Measurements from ENCODE around the gene LRRFIP1.

Gene LRRFIP1

DNA sequence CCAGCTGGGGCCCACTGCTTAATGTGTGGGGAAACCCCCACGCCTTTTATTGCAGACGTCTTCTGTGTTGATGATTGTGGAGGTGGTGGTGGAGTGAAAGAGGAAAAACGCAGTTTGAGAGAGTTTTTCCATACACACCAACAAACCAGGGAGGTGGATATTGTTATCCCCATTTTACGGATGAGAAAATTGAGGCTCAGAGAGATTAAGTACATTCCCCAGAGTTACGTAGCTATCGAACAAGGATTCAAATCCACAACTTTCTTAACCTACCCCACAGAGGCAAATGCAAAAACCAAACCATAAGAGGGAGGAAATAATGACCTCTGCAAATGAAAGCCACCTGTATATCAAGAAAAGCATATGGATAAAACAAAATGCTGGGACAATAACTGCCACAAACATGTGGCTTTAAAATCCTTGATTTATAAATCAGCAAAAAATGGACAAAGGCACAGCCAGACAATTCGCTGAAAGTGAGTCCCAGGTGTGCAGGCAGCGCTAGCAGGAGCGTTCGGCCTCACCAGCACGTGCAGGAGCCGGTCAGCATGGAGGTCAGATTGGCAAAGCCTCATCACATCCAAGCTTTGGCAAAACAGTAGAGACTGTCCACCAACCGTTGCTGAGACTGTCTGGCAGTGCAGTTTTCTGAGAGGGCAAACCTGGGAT lies 24.2 kb upstream of the LRRFIP1 start:
- TF ChIP-seq, protein P1, sequence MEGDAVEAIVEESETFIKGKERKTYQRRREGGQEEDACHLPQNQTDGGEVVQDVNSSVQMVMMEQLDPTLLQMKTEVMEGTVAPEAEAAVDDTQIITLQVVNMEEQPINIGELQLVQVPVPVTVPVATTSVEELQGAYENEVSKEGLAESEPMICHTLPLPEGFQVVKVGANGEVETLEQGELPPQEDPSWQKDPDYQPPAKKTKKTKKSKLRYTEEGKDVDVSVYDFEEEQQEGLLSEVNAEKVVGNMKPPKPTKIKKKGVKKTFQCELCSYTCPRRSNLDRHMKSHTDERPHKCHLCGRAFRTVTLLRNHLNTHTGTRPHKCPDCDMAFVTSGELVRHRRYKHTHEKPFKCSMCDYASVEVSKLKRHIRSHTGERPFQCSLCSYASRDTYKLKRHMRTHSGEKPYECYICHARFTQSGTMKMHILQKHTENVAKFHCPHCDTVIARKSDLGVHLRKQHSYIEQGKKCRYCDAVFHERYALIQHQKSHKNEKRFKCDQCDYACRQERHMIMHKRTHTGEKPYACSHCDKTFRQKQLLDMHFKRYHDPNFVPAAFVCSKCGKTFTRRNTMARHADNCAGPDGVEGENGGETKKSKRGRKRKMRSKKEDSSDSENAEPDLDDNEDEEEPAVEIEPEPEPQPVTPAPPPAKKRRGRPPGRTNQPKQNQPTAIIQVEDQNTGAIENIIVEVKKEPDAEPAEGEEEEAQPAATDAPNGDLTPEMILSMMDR (IDR thresholded peaks at IDR 0.05; ENCODE audit: low read depth, low read length, poor library complexity, severe bottlenecking), result no peak
- no peak for TF ChIP-seq EZH2phosphoT487 (IDR thresholded peaks at IDR 0.05; ENCODE audit: borderline replicate concordance, low read length)
- H3K4me1 ChIP-seq (ENCODE audit: control insufficient read depth, low read length), result peaks cover 10% of the 10 kb centered on the region
- peak overlapping the region; percentile 53 for H3K4me2 ChIP-seq (ENCODE audit: low read length)

DNA sequence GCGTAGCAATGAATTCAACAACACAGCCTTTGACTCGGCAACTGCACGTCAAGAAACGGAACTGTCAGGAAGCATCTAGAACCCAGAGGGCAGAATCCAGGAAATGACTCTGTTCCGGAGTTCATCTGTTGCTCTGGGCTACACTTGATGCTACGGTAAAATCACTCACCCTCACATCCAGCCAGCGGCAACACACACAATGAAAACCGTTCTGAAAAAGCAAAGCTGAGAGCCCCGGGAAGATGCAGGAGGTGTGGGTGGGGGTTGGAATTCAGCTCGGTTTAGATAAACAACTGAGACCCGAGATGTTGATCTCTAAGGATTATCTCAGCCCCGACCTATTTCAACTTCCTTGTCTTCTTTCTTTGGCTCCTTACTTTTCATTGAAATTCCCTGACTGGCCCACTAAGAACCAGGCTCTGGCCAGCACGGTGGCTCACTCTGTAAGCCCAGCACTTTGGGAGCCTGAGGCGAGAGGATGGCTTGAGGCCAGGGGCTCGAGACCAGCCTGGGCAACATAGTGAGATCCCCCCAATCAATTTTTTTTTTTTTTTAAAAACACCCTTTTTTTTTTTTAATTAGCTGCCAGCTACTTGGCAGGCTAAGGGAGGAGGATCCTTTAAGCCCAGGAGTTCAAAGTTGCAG lies 23.5 kb upstream of the LRRFIP1 start:
- peak overlapping the region; percentile 22 for H3K4me3 ChIP-seq (ENCODE audit: low read length)
- H4K20me1 ChIP-seq (ENCODE audit: control insufficient read depth, insufficient read depth, low read depth, low read length), result no peaks in the 10 kb centered on the region

More for the DNA sequence above, 24.2 kb upstream of the LRRFIP1 start:
- H4K20me1 ChIP-seq (ENCODE audit: control insufficient read depth, insufficient read depth, low read depth, low read length), result no peaks in the 10 kb centered on the region
- H3K27ac ChIP-seq (ENCODE audit: low read depth, low read length), result no peak overlapping the region
- no peaks in the 10 kb centered on the region for H3K9me2 ChIP-seq (replicated peaks; ENCODE audit: control insufficient read depth, low read length)
- H3K36me3 ChIP-seq (ENCODE audit: control insufficient read depth, low read length), result no peaks in the 10 kb centered on the region
- H3K27me3 ChIP-seq (ENCODE audit: control insufficient read depth, low read length), result peaks cover 2% of the 10 kb centered on the region
- H3K4me3 ChIP-seq (ENCODE audit: low read length), result peak overlapping the region; percentile 22
- no peaks in the 10 kb centered on the region for H3K79me2 ChIP-seq (ENCODE audit: control insufficient read depth, low read length)
- H3F3A ChIP-seq (ENCODE audit: control insufficient read depth, insufficient read depth), result no peaks in the 10 kb centered on the region
- no peaks in the 10 kb centered on the region for H3K9me3 ChIP-seq (ENCODE audit: control insufficient read depth, insufficient read depth, low read length)

DNA sequence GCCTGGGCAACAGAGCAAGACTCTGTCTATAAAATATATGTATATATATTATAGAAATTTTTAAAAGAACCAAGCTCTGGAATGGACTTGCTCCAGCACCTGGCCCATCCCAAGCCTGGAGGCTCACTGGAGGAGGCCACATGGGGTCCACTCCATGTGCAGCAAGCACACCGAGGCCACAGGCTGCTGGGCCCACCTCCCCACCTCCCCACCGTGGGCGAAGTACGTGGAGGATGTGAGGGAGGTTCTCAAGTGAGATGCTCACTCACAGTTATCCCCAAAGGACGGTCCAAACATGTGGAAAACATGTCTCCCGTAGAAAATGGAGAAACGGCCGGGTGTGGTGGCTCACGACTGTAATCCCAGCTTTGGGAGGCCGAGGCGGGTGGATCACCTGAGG lies 23.0 kb upstream of the LRRFIP1 start:
- Histone ChIP-seq H3K9me2 (replicated peaks; ENCODE audit: control insufficient read depth, low read length) (no peaks in the 10 kb centered on the region), H3K36me3 (ENCODE audit: control insufficient read depth, low read length) (no peaks in the 10 kb centered on the region), H3K4me1 (ENCODE audit: control insufficient read depth, low read length) (peaks cover 10% of the 10 kb centered on the region), H3F3A (ENCODE audit: control insufficient read depth, insufficient read depth) (no peaks in the 10 kb centered on the region), H3K4me2 (ENCODE audit: low read length) (no peak overlapping the region), H3K27ac (ENCODE audit: low read depth, low read length) (no peak overlapping the region), H4K20me1 (ENCODE audit: control insufficient read depth, insufficient read depth, low read depth, low read length) (no peaks in the 10 kb centered on the region), H3K79me2 (ENCODE audit: control insufficient read depth, low read length) (no peaks in the 10 kb centered on the region), H3K4me3 (ENCODE audit: low read length) (no peak overlapping the region), H3K9me3 (ENCODE audit: control insufficient read depth, insufficient read depth, low read length) (no peaks in the 10 kb centered on the region), H3K27me3 (ENCODE audit: control insufficient read depth, low read length) (peaks cover 2% of the 10 kb centered on the region)
- TF ChIP-seq, protein P1 (IDR thresholded peaks at IDR 0.05; ENCODE audit: low read depth, low read length, poor library complexity, severe bottlenecking), result no peak
- no peak for TF ChIP-seq EZH2phosphoT487 (IDR thresholded peaks at IDR 0.05; ENCODE audit: borderline replicate concordance, low read length)

More for the DNA sequence above, 23.5 kb upstream of the LRRFIP1 start:
- H3K4me2 ChIP-seq (ENCODE audit: low read length), result peak overlapping the region; percentile 53
- peaks cover 10% of the 10 kb centered on the region for H3K4me1 ChIP-seq (ENCODE audit: control insufficient read depth, low read length)
- H3K9me2 ChIP-seq (replicated peaks; ENCODE audit: control insufficient read depth, low read length), result no peaks in the 10 kb centered on the region
- peaks cover 2% of the 10 kb centered on the region for H3K27me3 ChIP-seq (ENCODE audit: control insufficient read depth, low read length)
- H3K36me3 ChIP-seq (ENCODE audit: control insufficient read depth, low read length), result no peaks in the 10 kb centered on the region
- TF ChIP-seq, protein P1 (IDR thresholded peaks at IDR 0.05; ENCODE audit: low read depth, low read length, poor library complexity, severe bottlenecking), result no peak
- TF ChIP-seq EZH2phosphoT487 (IDR thresholded peaks at IDR 0.05; ENCODE audit: borderline replicate concordance, low read length), result no peak
- H3K79me2 ChIP-seq (ENCODE audit: control insufficient read depth, low read length), result no peaks in the 10 kb centered on the region
- no peak overlapping the region for H3K27ac ChIP-seq (ENCODE audit: low read depth, low read length)
- no peaks in the 10 kb centered on the region for H3K9me3 ChIP-seq (ENCODE audit: control insufficient read depth, insufficient read depth, low read length)
- no peaks in the 10 kb centered on the region for H3F3A ChIP-seq (ENCODE audit: control insufficient read depth, insufficient read depth)
